Prostate gland (tissue), 2 donors: ENCODE measurements around the gene MPPED1.

Experiments used
- CTCF ChIP-seq, 4 experiments: fragments of 200-600 bp in 2 of 4; fragments of 450-650 bp in 2 of 4; sonication (generic) in 2 of 4; IDR thresholded peaks; 1 replicate in 3 of 4; 2 replicates in 1 of 4; pipeline ENCODE4 v1.5.1; 2016 to 2019; ENCODE audit warnings: antibody characterized with exemption in 4 of 4, mild to moderate bottlenecking in 2 of 4, moderate library complexity in 2 of 4
- POLR2A ChIP-seq: fragments of 450-650 bp; IDR thresholded peaks from one replicate; pipeline ENCODE4 v1.6.1; 2016; ENCODE audit warnings: antibody characterized with exemption, mild to moderate bottlenecking
- POLR2AphosphoS5 ChIP-seq: sonication (generic); formaldehyde crosslinking; IDR thresholded peaks from one replicate; pipeline ENCODE4 v1.6.1; 2017; ENCODE audit warnings: antibody characterized with exemption

DNA sequence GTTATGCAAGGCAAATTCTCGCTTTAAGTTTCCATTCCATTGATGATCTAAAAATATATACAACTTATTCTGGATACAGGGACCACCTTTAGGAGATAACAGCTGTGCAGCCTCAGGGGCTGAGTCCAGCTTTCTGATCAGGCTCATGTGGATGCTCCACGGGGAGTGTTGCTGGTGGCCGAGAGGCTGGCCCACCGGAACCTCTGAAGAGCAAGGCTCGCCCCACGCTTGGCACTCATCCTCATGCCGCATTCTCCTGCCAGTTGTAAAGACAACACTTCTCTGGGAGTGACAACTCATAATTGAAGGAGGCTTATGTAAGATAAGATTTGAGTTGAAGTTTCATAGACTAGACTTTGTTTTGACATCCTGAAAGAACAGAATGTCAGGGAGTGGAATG lies 123.5 kb downstream of the MPPED1 start:
- TF ChIP-seq POLR2AphosphoS5 (no peak), CTCF (IDR thresholded peaks at IDR 0.05) (no peak), POLR2A (no peak)
